WI38 (cell line): Measurements from ENCODE around the gene GALNS.

Experiments used
- H3K4me3 ChIP-seq: 2 replicates; pipeline ENCODE4 v1.5.1; 2011; ENCODE audit warnings: low read depth, mild to moderate bottlenecking, control low read depth, low read length
- CTCF ChIP-seq: IDR thresholded peaks from 2 replicates; pipeline ENCODE4 v1.5.1; 2012; ENCODE audit warnings: low read depth, mild to moderate bottlenecking, control low read depth, low read length

The GALNS gene

GRCh38 chr16:88839745-88840599, 16.8 kb downstream of the GALNS start:
- no peak for TF ChIP-seq CTCF
- no peak overlapping the region for H3K4me3 ChIP-seq

- no peak overlapping the region for H3K4me3 ChIP-seq
- TF ChIP-seq CTCF: no peak
Measured at GRCh38 chr16:88839026-88839529, 17.7 kb downstream of the GALNS start.

GRCh38 chr16:88838566-88838965, 18.2 kb downstream of the GALNS start:
- no peak for TF ChIP-seq CTCF

GRCh38 chr16:88837806-88838205, 18.9 kb downstream of the GALNS start:
- no peak for TF ChIP-seq CTCF
- H3K4me3 ChIP-seq: no peak overlapping the region

More at GRCh38 chr16:88838566-88838965, 18.2 kb downstream of the GALNS start:
- no peak overlapping the region for H3K4me3 ChIP-seq

GRCh38 chr16:88836791-88837190, 20.0 kb downstream of the GALNS start:
- no peak for TF ChIP-seq CTCF
- H3K4me3 ChIP-seq: no peak overlapping the region

- no peak overlapping the region for H3K4me3 ChIP-seq
- no peak for TF ChIP-seq CTCF
Measured at GRCh38 chr16:88835818-88836217, 20.9 kb downstream of the GALNS start.

- H3K4me3 ChIP-seq: no peak overlapping the region
- TF ChIP-seq CTCF: no peak
Measured at GRCh38 chr16:88835383-88835782, 21.4 kb downstream of the GALNS start.
